Erythroblast (primary cell): ENCODE data around the gene TNIP1.

Source experiments
- GATA1 ChIP-seq: IDR thresholded peaks from 2 replicates; pipeline ENCODE4 v1.6.1; 2011; ENCODE audit warnings: low read depth, mild to moderate bottlenecking, control low read depth, low read length, moderate library complexity
- POLR2A ChIP-seq: IDR thresholded peaks from 2 replicates; pipeline ENCODE4 v1.6.1; 2011; ENCODE audit warnings: mild to moderate bottlenecking, low read length

DNA sequence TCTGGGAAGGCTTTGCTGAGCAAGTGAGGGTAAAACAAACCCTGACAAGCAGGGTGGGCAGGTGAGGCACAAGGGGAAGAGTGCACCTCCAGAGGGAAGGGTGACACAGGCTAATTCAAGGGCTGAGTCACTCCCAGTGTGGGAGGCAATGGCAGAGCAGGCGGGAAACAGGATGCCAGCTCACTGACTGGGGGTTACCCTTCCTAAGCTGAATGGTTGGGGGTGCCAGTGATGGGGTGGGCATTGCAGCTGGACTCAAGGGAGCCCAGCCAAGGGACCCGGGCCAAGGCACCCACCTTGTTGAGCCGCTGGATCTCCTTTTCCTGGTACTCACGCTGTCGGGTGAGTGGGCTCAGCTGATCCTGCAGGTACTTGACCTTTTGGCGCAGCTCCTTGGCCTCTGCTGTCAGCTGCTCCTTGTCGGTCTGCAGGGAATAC, 42.0 kb downstream of the TNIP1 start:
- no peak for TF ChIP-seq POLR2A
- no peak for TF ChIP-seq GATA1
